Mesenchymal stem cell (in vitro differentiated cells and primary cell): ENCODE data around the gene RBFOX2.

Experiments used
- DNase-seq: peaks from one replicate; pipeline ENCODE4 v3.0.0-alpha.2; 2013
- H2AFZ ChIP-seq: one replicate; pipeline ENCODE4 v1.6.1; 2013; ENCODE audit warnings: low read depth, mild to moderate bottlenecking, control low read depth, inconsistent platforms, low read length, moderate library complexity
- H2AK5ac ChIP-seq: 2 replicates; pipeline ENCODE4 v1.6.1; 2013; ENCODE audit warnings: low read length, moderate library complexity, mild to moderate bottlenecking, inconsistent platforms; ENCODE audit not compliant: severe bottlenecking
- H2BK120ac ChIP-seq: one replicate; pipeline ENCODE4 v1.6.1; 2013; ENCODE audit warnings: low read depth, mild to moderate bottlenecking, inconsistent platforms, low read length, moderate library complexity
- H2BK12ac ChIP-seq, 2 experiments: one replicate each; pipeline ENCODE4 v1.6.1; 2013; ENCODE audit warnings: inconsistent platforms in 2 of 2, low read length in 2 of 2, mild to moderate bottlenecking in 2 of 2, moderate library complexity in 2 of 2, control low read depth in 1 of 2
- H2BK15ac ChIP-seq: one replicate; pipeline ENCODE4 v1.6.1; 2013; ENCODE audit warnings: mild to moderate bottlenecking, low read depth, inconsistent platforms; ENCODE audit not compliant: poor library complexity, severe bottlenecking
- H2BK5ac ChIP-seq: 2 replicates; pipeline ENCODE4 v1.6.1; 2013; ENCODE audit warnings: low read depth, mild to moderate bottlenecking, low read length, control low read depth, inconsistent platforms; ENCODE audit not compliant: poor library complexity, severe bottlenecking
- H3K14ac ChIP-seq, 2 experiments: one replicate each; pipeline ENCODE4 v1.6.1; 2013; ENCODE audit warnings: inconsistent platforms in 2 of 2, low read length in 2 of 2, control low read depth in 1 of 2, mild to moderate bottlenecking in 1 of 2, moderate library complexity in 1 of 2
- H3K18ac ChIP-seq, 2 experiments: one replicate each; pipeline ENCODE4 v1.6.1; 2013; ENCODE audit warnings: inconsistent platforms in 2 of 2, low read length in 2 of 2, control low read depth in 1 of 2, low read depth in 1 of 2, mild to moderate bottlenecking in 1 of 2
- H3K23ac ChIP-seq, 2 experiments: one replicate each; pipeline ENCODE4 v1.6.1; 2013; ENCODE audit warnings: inconsistent platforms in 2 of 2, low read length in 2 of 2, mild to moderate bottlenecking in 2 of 2, moderate library complexity in 2 of 2, control low read depth in 1 of 2
- H3K27ac ChIP-seq: 2 replicates; pipeline ENCODE4 v1.5.1; 2013; ENCODE audit warnings: mild to moderate bottlenecking, moderate library complexity, low read length, control low read depth, inconsistent platforms; ENCODE audit not compliant: poor library complexity, severe bottlenecking
- H3K27me3 ChIP-seq, 2 experiments: 2 replicates each; pipeline versions ENCODE4 v1.6.1 to v1.7.0; 2013; ENCODE audit warnings: low read length in 2 of 2, mild to moderate bottlenecking in 2 of 2, moderate library complexity in 2 of 2, control low read depth in 1 of 2, inconsistent platforms in 1 of 2; ENCODE audit not compliant: control insufficient read depth in 1 of 2, insufficient read depth in 1 of 2
- H3K36me3 ChIP-seq, 2 experiments: 2 replicates each; pipeline versions ENCODE4 v1.6.1 to v1.7.0; 2013; ENCODE audit warnings: low read length in 2 of 2, control low read depth in 1 of 2, inconsistent platforms in 1 of 2, low read depth in 1 of 2, mild to moderate bottlenecking in 1 of 2; ENCODE audit not compliant: insufficient read depth in 2 of 2, control insufficient read depth in 1 of 2
- H3K4ac ChIP-seq, 2 experiments: one replicate each; pipeline ENCODE4 v1.6.1; 2013; ENCODE audit warnings: inconsistent platforms in 2 of 2, low read length in 2 of 2, mild to moderate bottlenecking in 2 of 2, moderate library complexity in 2 of 2, control low read depth in 1 of 2, low read depth in 1 of 2
- H3K4me1 ChIP-seq: 2 replicates; pipeline ENCODE4 v1.6.1; 2013; ENCODE audit warnings: low read depth, low read length, control low read depth; ENCODE audit not compliant: control insufficient read depth, insufficient read depth
- H3K4me2 ChIP-seq: 2 replicates; pipeline ENCODE4 v1.6.1; 2013; ENCODE audit warnings: low read length, mild to moderate bottlenecking, inconsistent platforms; ENCODE audit not compliant: poor library complexity, severe bottlenecking
- H3K4me3 ChIP-seq, 2 experiments: 2 replicates each; pipeline versions ENCODE4 v1.5.1 to v1.7.0; 2013; ENCODE audit warnings: low read length in 2 of 2, mild to moderate bottlenecking in 2 of 2, control low read depth in 1 of 2, low read depth in 1 of 2; ENCODE audit not compliant: insufficient read depth in 1 of 2
- H3K79me1 ChIP-seq: replicated peaks from 2 replicates; pipeline ENCODE4 v1.6.1; 2013; ENCODE audit warnings: mild to moderate bottlenecking, control low read depth, low read length, inconsistent platforms; ENCODE audit not compliant: poor library complexity, severe bottlenecking
- H3K9ac ChIP-seq: 2 replicates; pipeline ENCODE4 v1.7.0; 2013; ENCODE audit warnings: mild to moderate bottlenecking, low read length, moderate library complexity
- H3K9me3 ChIP-seq: 2 replicates; pipeline ENCODE4 v1.7.0; 2013; ENCODE audit warnings: mild to moderate bottlenecking, low read length; ENCODE audit not compliant: control insufficient read depth
- H4K8ac ChIP-seq: one replicate; pipeline ENCODE4 v1.6.1; 2013; ENCODE audit warnings: inconsistent platforms, mild to moderate bottlenecking, low read length, moderate library complexity
- H4K91ac ChIP-seq: one replicate; pipeline ENCODE4 v1.6.1; 2013; ENCODE audit warnings: mild to moderate bottlenecking, low read length, inconsistent platforms
- WGBS: methylation state at CpG from one replicate; pipeline ENCODE4 v1.1.7; 2013; ENCODE audit warnings: mixed read lengths; 5-methylcytosine and 5-hydroxymethylcytosine counted together

The RBFOX2 gene

GRCh38 chr22:35917651-35918050 lies 111.0 kb downstream of the RBFOX2 start:
- H2BK120ac ChIP-seq, result no peak overlapping the region
- no peak overlapping the region for H3K4me2 ChIP-seq
- no peak overlapping the region for H3K4me3 ChIP-seq
- H4K91ac ChIP-seq, result no peak overlapping the region
- H3K4me1 ChIP-seq, result peaks cover 2% of the 10 kb centered on the region
- H3K9ac ChIP-seq, result no peak overlapping the region
- H3K9me3 ChIP-seq, result no peaks in the 10 kb centered on the region
- H3K79me1 ChIP-seq, result peaks cover 34% of the 10 kb centered on the region
- H3K4ac ChIP-seq, result no peak overlapping the region
- H3K23ac ChIP-seq, result no peak overlapping the region
- no peak overlapping the region for H3K14ac ChIP-seq
- no peak overlapping the region for H2AK5ac ChIP-seq
- no peaks in the 10 kb centered on the region for H3K27me3 ChIP-seq
- no peak overlapping the region for H2BK15ac ChIP-seq
- H3K18ac ChIP-seq, result no peak overlapping the region
- no peak overlapping the region for H2AFZ ChIP-seq
- H3K27ac ChIP-seq, result no peak overlapping the region
- no peak overlapping the region for H2BK5ac ChIP-seq
- no peak for DNase-seq
- no peak overlapping the region for H4K8ac ChIP-seq
- peak overlapping the region in 1 of 2 experiments; percentile 7 for H2BK12ac ChIP-seq
- WGBS, result 90% methylated on average over 4 of the region's 4 CpGs
- H3K36me3 ChIP-seq, result no peaks in the 10 kb centered on the region

- 21% methylated on average over 5 of the region's 5 CpGs for WGBS
Observed at GRCh38 chr22:35915477-35916013, 113.1 kb downstream of the RBFOX2 start.

GRCh38 chr22:35914665-35915476 lies 113.8 kb downstream of the RBFOX2 start:
- Histone ChIP-seq H3K36me3 (no peaks in the 10 kb centered on the region), H2BK120ac (no peak overlapping the region), H2AFZ (no peak overlapping the region), H4K8ac (peak overlapping the region; percentile 86), H3K27ac (peak overlapping the region; percentile 74), H3K14ac (no peak overlapping the region), H3K27me3 (no peaks in the 10 kb centered on the region), H2BK5ac (no peak overlapping the region), H2BK12ac (peak overlapping the region in 1 of 2 experiments; percentile 86), H4K91ac (peak overlapping the region; percentile 43), H3K4ac (peak overlapping the region in 1 of 2 experiments; percentile 42), H3K79me1 (peaks cover 42% of the 10 kb centered on the region), H2AK5ac (peak overlapping the region; percentile 6), H3K18ac (peak overlapping the region; percentile 40 to 70), H2BK15ac (no peak overlapping the region), H3K9me3 (no peaks in the 10 kb centered on the region), H3K23ac (no peak overlapping the region), H3K4me1 (peaks cover 2% of the 10 kb centered on the region), H3K9ac (peak overlapping the region; percentile 82), H3K4me2 (peak overlapping the region; percentile 76), H3K4me3 (peak overlapping the region; percentile 30 to 77)
- DNase-seq, result peak; percentile 95
- 4% methylated on average over 6 of the region's 9 CpGs for WGBS

More at GRCh38 chr22:35915477-35916013, 113.1 kb downstream of the RBFOX2 start:
- Histone ChIP-seq H2AFZ (no peak overlapping the region), H3K27ac (peak overlapping the region; percentile 74), H3K9ac (peak overlapping the region; percentile 82), H3K14ac (no peak overlapping the region), H2BK120ac (no peak overlapping the region), H2BK12ac (no peak overlapping the region), H4K8ac (no peak overlapping the region), H3K23ac (no peak overlapping the region), H3K9me3 (no peaks in the 10 kb centered on the region), H3K4me1 (peaks cover 2% of the 10 kb centered on the region), H3K4me3 (peak overlapping the region in 1 of 2 experiments; percentile 77), H3K4me2 (peak overlapping the region; percentile 76), H3K18ac (no peak overlapping the region), H3K36me3 (no peaks in the 10 kb centered on the region), H3K27me3 (no peaks in the 10 kb centered on the region), H3K4ac (no peak overlapping the region), H4K91ac (no peak overlapping the region), H3K79me1 (peaks cover 39% of the 10 kb centered on the region), H2BK5ac (no peak overlapping the region), H2BK15ac (no peak overlapping the region), H2AK5ac (no peak overlapping the region)
- DNase-seq, result peak; percentile 55

GRCh38 chr22:35914357-35914664 lies 114.3 kb downstream of the RBFOX2 start:
- H2AK5ac ChIP-seq, result no peak overlapping the region
- no peak overlapping the region for H2BK5ac ChIP-seq
- WGBS, result 63% methylated on average over 2 of the region's 2 CpGs
- H3K14ac ChIP-seq, result no peak overlapping the region
- no peak overlapping the region for H2AFZ ChIP-seq
- no peaks in the 10 kb centered on the region for H3K9me3 ChIP-seq
- H2BK12ac ChIP-seq, result no peak overlapping the region
- peak overlapping the region; percentile 68 for H3K27ac ChIP-seq
- no peak overlapping the region for H4K91ac ChIP-seq
- peak overlapping the region in 1 of 2 experiments; percentile 45 for H3K18ac ChIP-seq
- no peak for DNase-seq
- H4K8ac ChIP-seq, result no peak overlapping the region
- no peak overlapping the region for H3K23ac ChIP-seq
- H3K4me1 ChIP-seq, result peaks cover 3% of the 10 kb centered on the region
- H2BK15ac ChIP-seq, result no peak overlapping the region
- no peak overlapping the region for H2BK120ac ChIP-seq
- H3K4me3 ChIP-seq, result peak overlapping the region in 1 of 2 experiments; percentile 77
- H3K4me2 ChIP-seq, result no peak overlapping the region
- H3K36me3 ChIP-seq, result no peaks in the 10 kb centered on the region
- peak overlapping the region; percentile 82 for H3K9ac ChIP-seq
- no peak overlapping the region for H3K4ac ChIP-seq
- peaks cover 41% of the 10 kb centered on the region for H3K79me1 ChIP-seq
- H3K27me3 ChIP-seq, result no peaks in the 10 kb centered on the region
